Gastroesophageal sphincter (tissue), 3 donors: ENCODE data around the gene SPPL3.

ENCODE experiments used
- EP300 ChIP-seq: sonication (generic); formaldehyde crosslinking; IDR thresholded peaks from one replicate; pipeline ENCODE4 v1.6.1; 2017; ENCODE audit warnings: antibody characterized with exemption, mild to moderate bottlenecking
- TF ChIP-seq, protein P1 (sequence below), 4 experiments: fragments of 200-600 bp in 2 of 4; fragments of 450-650 bp in 2 of 4; sonication (generic) in 1 of 4; IDR thresholded peaks; one replicate each; pipeline ENCODE4 v1.5.1; 2017 to 2019; ENCODE audit warnings: antibody characterized with exemption in 4 of 4, mild to moderate bottlenecking in 2 of 4, moderate library complexity in 2 of 4

DNA sequence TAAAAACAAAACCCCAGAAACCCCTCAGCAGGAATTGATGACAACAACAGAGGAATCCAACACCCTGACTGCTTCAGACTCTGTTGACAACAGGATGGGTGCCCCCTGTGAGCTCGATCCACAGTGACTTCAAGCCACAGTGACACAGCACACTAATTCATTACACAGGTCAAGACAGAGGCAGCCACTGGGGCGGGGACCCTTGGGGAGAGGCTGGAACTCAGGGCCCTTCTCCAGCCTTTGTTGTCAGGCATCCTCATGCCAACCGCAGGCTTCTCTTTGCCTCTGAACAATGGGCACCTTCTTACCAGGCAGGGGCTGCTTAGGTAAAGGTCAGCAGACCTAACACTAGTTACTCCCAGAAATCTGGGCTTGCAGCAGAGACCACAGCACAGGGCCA lies 140.9 kb downstream of the SPPL3 start:
- TF ChIP-seq, protein P1, sequence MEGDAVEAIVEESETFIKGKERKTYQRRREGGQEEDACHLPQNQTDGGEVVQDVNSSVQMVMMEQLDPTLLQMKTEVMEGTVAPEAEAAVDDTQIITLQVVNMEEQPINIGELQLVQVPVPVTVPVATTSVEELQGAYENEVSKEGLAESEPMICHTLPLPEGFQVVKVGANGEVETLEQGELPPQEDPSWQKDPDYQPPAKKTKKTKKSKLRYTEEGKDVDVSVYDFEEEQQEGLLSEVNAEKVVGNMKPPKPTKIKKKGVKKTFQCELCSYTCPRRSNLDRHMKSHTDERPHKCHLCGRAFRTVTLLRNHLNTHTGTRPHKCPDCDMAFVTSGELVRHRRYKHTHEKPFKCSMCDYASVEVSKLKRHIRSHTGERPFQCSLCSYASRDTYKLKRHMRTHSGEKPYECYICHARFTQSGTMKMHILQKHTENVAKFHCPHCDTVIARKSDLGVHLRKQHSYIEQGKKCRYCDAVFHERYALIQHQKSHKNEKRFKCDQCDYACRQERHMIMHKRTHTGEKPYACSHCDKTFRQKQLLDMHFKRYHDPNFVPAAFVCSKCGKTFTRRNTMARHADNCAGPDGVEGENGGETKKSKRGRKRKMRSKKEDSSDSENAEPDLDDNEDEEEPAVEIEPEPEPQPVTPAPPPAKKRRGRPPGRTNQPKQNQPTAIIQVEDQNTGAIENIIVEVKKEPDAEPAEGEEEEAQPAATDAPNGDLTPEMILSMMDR (IDR thresholded peaks at IDR 0.05) = no peak
- TF ChIP-seq EP300 = no peak
